Activated T-cell treated with anti-CD3 and anti-CD28 coated beads, Interleukin-2, amount 50 U/mL, for 1 hour (primary cell): ENCODE data around the gene MED27.
"Not testable (repeated sequence)": the region's sequence is repeated elsewhere in the genome, so short reads cannot be mapped to it uniquely, and the experiment has no call there.

Source experiments
- DNase-seq: peaks from one replicate; pipeline ENCODE4 v3.0.0-alpha.2; 2020

MED27 gene

GRCh38 chr9:132074736-132075135, 4.9 kb downstream of the MED27 start:
- DNase-seq: no peak

GRCh38 chr9:132071847-132072507, 7.7 kb downstream of the MED27 start:
- no peak for DNase-seq

GRCh38 chr9:132069046-132069898, 10.4 kb downstream of the MED27 start:
- no peak for DNase-seq

- no peak for DNase-seq
These were observed 11.1 kb downstream of the MED27 start for GRCh38 chr9:132068605-132069004.

- no peak for DNase-seq
These were observed 13.2 kb downstream of the MED27 start for GRCh38 chr9:132066511-132066910.

GRCh38 chr9:132066057-132066456, 13.6 kb downstream of the MED27 start:
- DNase-seq: no peak

GRCh38 chr9:132063281-132063680, 16.4 kb downstream of the MED27 start:
- no peak for DNase-seq

- no peak for DNase-seq
These were observed 16.9 kb downstream of the MED27 start for GRCh38 chr9:132062806-132063205.

GRCh38 chr9:132061526-132061925, 18.1 kb downstream of the MED27 start:
- DNase-seq: no peak

GRCh38 chr9:132059361-132059760, 20.3 kb downstream of the MED27 start:
- no peak for DNase-seq

GRCh38 chr9:132058226-132058625, 21.4 kb downstream of the MED27 start:
- DNase-seq: not testable (repeated sequence)

- no peak for DNase-seq
These were observed 22.7 kb downstream of the MED27 start for GRCh38 chr9:132056717-132057560.

GRCh38 chr9:132055756-132056155, 23.9 kb downstream of the MED27 start:
- DNase-seq: no peak

GRCh38 chr9:132054024-132054423, 25.6 kb downstream of the MED27 start:
- no peak for DNase-seq

- DNase-seq: no peak
These were observed 29.8 kb downstream of the MED27 start for GRCh38 chr9:132049900-132050299.

GRCh38 chr9:132049323-132049882, 30.3 kb downstream of the MED27 start:
- no peak for DNase-seq

- DNase-seq: no peak
These were observed 31.5 kb downstream of the MED27 start for GRCh38 chr9:132048201-132048600.

- no peak for DNase-seq
These were observed 33.2 kb downstream of the MED27 start for GRCh38 chr9:132046456-132046855.

- no peak for DNase-seq
These were observed 35.3 kb downstream of the MED27 start for GRCh38 chr9:132044176-132044875.

GRCh38 chr9:132043708-132044107, 36.0 kb downstream of the MED27 start:
- no peak for DNase-seq

- DNase-seq: no peak
These were observed 37.3 kb downstream of the MED27 start for GRCh38 chr9:132042324-132042723.

- DNase-seq: no peak
These were observed 37.9 kb downstream of the MED27 start for GRCh38 chr9:132041798-132042197.
